Endothelial cell (in vitro differentiated cells): ENCODE results near the gene BCAS1. TPM values are rescaled to one million over a fixed set of nuclear protein-coding genes. Genes with fewer than 3 reads are reported as not detected.

Source experiments
- DNase-seq: peaks from one replicate; pipeline ENCODE4 v3.0.0; 2021; ENCODE audit warnings: low spot score
- H3K27ac Mint-ChIP-seq: one replicate; pipeline ENCODE4 v1.8.0; 2021; ENCODE audit warnings: mixed read lengths, inconsistent platforms; ENCODE audit not compliant: unreplicated experiment
- H3K27me3 Mint-ChIP-seq: one replicate; pipeline ENCODE4 v1.8.0; 2021; ENCODE audit warnings: mild to moderate bottlenecking, moderate library complexity, mixed read lengths, inconsistent platforms; ENCODE audit not compliant: unreplicated experiment
- H3K36me3 Mint-ChIP-seq: one replicate; pipeline ENCODE4 v1.8.0; 2021; ENCODE audit warnings: mild to moderate bottlenecking, low read depth, mixed read lengths, inconsistent platforms; ENCODE audit not compliant: unreplicated experiment
- H3K4me1 Mint-ChIP-seq: one replicate; pipeline ENCODE4 v1.8.0; 2021; ENCODE audit warnings: mild to moderate bottlenecking, mixed read lengths, inconsistent platforms; ENCODE audit not compliant: unreplicated experiment
- H3K4me3 Mint-ChIP-seq: one replicate; pipeline ENCODE4 v1.8.0; 2021; ENCODE audit warnings: mild to moderate bottlenecking, mixed read lengths, inconsistent platforms; ENCODE audit not compliant: unreplicated experiment
- H3K9me3 Mint-ChIP-seq: one replicate; pipeline ENCODE4 v1.8.0; 2021; ENCODE audit warnings: mixed read lengths, inconsistent platforms; ENCODE audit not compliant: unreplicated experiment
- CTCF ChIP-seq: fragments of 200-600 bp; sonication (generic); IDR thresholded peaks from one replicate; pipeline ENCODE4 v1.5.0; 2021; ENCODE audit warnings: antibody characterized with exemption; ENCODE audit not compliant: unreplicated experiment
- total RNA-seq: library from RNA; stranded (reverse); fragmentation: NEBNext Ultra II Directional; extraction: Animal tissue kit (Norgen Biotek cat#: 25700); gene quantifications from one replicate; pipeline ENCODE4 v1.2.1, GENCODE V29; 2021; ENCODE audit not compliant: unreplicated experiment

The BCAS1 gene
- total RNA-seq, 1 donor from 2014 or later, result 0.05 TPM

- no peaks in the 10 kb centered on the region for H3K36me3 Mint-ChIP-seq
- TF ChIP-seq CTCF, result no peak
- DNase-seq, result no peak
- H3K9me3 Mint-ChIP-seq, result no peaks in the 10 kb centered on the region
- no peak overlapping the region for H3K27ac Mint-ChIP-seq
- H3K27me3 Mint-ChIP-seq, result peaks cover 5% of the 10 kb centered on the region
- H3K4me3 Mint-ChIP-seq, result no peak overlapping the region
- peaks cover 10% of the 10 kb centered on the region for H3K4me1 Mint-ChIP-seq
Measured at GRCh38 chr20:53926428-53927028, 143.9 kb downstream of the BCAS1 start.

- peaks cover 10% of the 10 kb centered on the region for H3K4me1 Mint-ChIP-seq
- DNase-seq, result no peak
- no peaks in the 10 kb centered on the region for H3K9me3 Mint-ChIP-seq
- H3K36me3 Mint-ChIP-seq, result no peaks in the 10 kb centered on the region
- peaks cover 5% of the 10 kb centered on the region for H3K27me3 Mint-ChIP-seq
- TF ChIP-seq CTCF, result no peak
- H3K4me3 Mint-ChIP-seq, result no peak overlapping the region
- H3K27ac Mint-ChIP-seq, result no peak overlapping the region
Measured at GRCh38 chr20:53925651-53926401, 144.6 kb downstream of the BCAS1 start.

GRCh38 chr20:53923566-53924369 is 146.6 kb downstream of the BCAS1 start:
- Mint-ChIP-seq H3K4me3 (no peak overlapping the region), H3K4me1 (peaks cover 13% of the 10 kb centered on the region), H3K27ac (no peak overlapping the region), H3K36me3 (no peaks in the 10 kb centered on the region), H3K27me3 (peaks cover 5% of the 10 kb centered on the region), H3K9me3 (no peaks in the 10 kb centered on the region)
- TF ChIP-seq CTCF, result no peak
- no peak for DNase-seq

GRCh38 chr20:53922901-53923314 is 147.5 kb downstream of the BCAS1 start:
- Mint-ChIP-seq H3K4me3 (no peak overlapping the region), H3K36me3 (no peaks in the 10 kb centered on the region), H3K4me1 (peaks cover 13% of the 10 kb centered on the region), H3K9me3 (no peaks in the 10 kb centered on the region), H3K27me3 (peaks cover 5% of the 10 kb centered on the region), H3K27ac (no peak overlapping the region)
- no peak for DNase-seq
- TF ChIP-seq CTCF, result no peak
